GM21576 (cell line): ENCODE measurements around the gene PCDHB14.
"Not testable (repeated sequence)": the region's sequence is repeated elsewhere in the genome, so short reads cannot be mapped to it uniquely, and the experiment has no call there.

Experiments
- ATAC-seq: cut with Tn5 transposase; IDR thresholded peaks from one replicate; pipeline ENCODE4 v1.9.1; 2021; ENCODE audit warnings: mild to moderate bottlenecking, moderate library complexity; ENCODE audit not compliant: unreplicated experiment

Gene PCDHB14

GRCh38 chr5:141223112-141223783 lies at the start of gene PCDHB14:
Gene PCDHB14 (plus strand): TSS chr5:141223343. CDS start chr5:141223506, 163 bp downstream.
- no peak for ATAC-seq

- not testable (repeated sequence) for ATAC-seq
These were observed 48.6 kb upstream of the PCDHB14 start for GRCh38 chr5:141174291-141175104.

- ATAC-seq, result no peak
These were observed 47.2 kb upstream of the PCDHB14 start for GRCh38 chr5:141175933-141176332.

GRCh38 chr5:141177577-141178191 lies 45.5 kb upstream of the PCDHB14 start, which contains the start of gene PCDHB8:
Gene PCDHB8 (plus strand): TSS chr5:141177790. CDS start chr5:141178035, 245 bp downstream.
- not testable (repeated sequence) for ATAC-seq

GRCh38 chr5:141179371-141179770 lies 43.8 kb upstream of the PCDHB14 start:
- not testable (repeated sequence) for ATAC-seq

GRCh38 chr5:141179876-141180275 lies 43.3 kb upstream of the PCDHB14 start:
- ATAC-seq, result not testable (repeated sequence)

- no peak for ATAC-seq
These were observed 42.8 kb upstream of the PCDHB14 start for GRCh38 chr5:141180313-141180712.

- no peak for ATAC-seq
These were observed 40.9 kb upstream of the PCDHB14 start, which contains the start of gene PCDHB16 for GRCh38 chr5:141182248-141182647. Gene PCDHB16 (plus strand): TSS chr5:141182387. CDS start chr5:141182560, 173 bp downstream.

- not testable (repeated sequence) for ATAC-seq
These were observed 38.9 kb upstream of the PCDHB14 start for GRCh38 chr5:141184117-141184855.

GRCh38 chr5:141186897-141187512 lies 36.1 kb upstream of the PCDHB14 start, which contains the start of gene PCDHB9:
Gene PCDHB9 (plus strand): TSS chr5:141187161. CDS start chr5:141187319, 158 bp downstream.
- no peak for ATAC-seq

GRCh38 chr5:141188682-141189081 lies 34.5 kb upstream of the PCDHB14 start:
- ATAC-seq, result not testable (repeated sequence)

GRCh38 chr5:141189131-141189530 lies 34.0 kb upstream of the PCDHB14 start:
- not testable (repeated sequence) for ATAC-seq

- ATAC-seq, result no peak
These were observed 30.9 kb upstream of the PCDHB14 start, which contains the start of gene PCDHB10 for GRCh38 chr5:141192110-141192725. Gene PCDHB10 (plus strand): TSS chr5:141192353. CDS start chr5:141192553, 200 bp downstream.

GRCh38 chr5:141194332-141194731 lies 28.8 kb upstream of the PCDHB14 start:
- ATAC-seq, result not testable (repeated sequence)

- ATAC-seq, result no peak
These were observed 26.8 kb upstream of the PCDHB14 start for GRCh38 chr5:141196363-141196762.

- no peak for ATAC-seq
These were observed 23.5 kb upstream of the PCDHB14 start, which contains the start of gene PCDHB11 for GRCh38 chr5:141199359-141200235. Gene PCDHB11 (plus strand): TSS chr5:141199627. CDS start chr5:141199775, 148 bp downstream.

GRCh38 chr5:141201126-141201525 lies 22.0 kb upstream of the PCDHB14 start:
- ATAC-seq, result not testable (repeated sequence)

- not testable (repeated sequence) for ATAC-seq
These were observed 21.5 kb upstream of the PCDHB14 start for GRCh38 chr5:141201646-141202045.
